Measurements from ENCODE around the gene TSPO. TPM values are rescaled to one million over a fixed set of nuclear protein-coding genes. Genes with fewer than 3 reads are reported as not detected.

The TSPO gene
- total and polyA plus RNA-seq, 2 of the 13 experiments (the other 11 are each of a cell fraction or from before 2014, with no cell fraction given), result 0.46 to 1.4 TPM

DNA sequence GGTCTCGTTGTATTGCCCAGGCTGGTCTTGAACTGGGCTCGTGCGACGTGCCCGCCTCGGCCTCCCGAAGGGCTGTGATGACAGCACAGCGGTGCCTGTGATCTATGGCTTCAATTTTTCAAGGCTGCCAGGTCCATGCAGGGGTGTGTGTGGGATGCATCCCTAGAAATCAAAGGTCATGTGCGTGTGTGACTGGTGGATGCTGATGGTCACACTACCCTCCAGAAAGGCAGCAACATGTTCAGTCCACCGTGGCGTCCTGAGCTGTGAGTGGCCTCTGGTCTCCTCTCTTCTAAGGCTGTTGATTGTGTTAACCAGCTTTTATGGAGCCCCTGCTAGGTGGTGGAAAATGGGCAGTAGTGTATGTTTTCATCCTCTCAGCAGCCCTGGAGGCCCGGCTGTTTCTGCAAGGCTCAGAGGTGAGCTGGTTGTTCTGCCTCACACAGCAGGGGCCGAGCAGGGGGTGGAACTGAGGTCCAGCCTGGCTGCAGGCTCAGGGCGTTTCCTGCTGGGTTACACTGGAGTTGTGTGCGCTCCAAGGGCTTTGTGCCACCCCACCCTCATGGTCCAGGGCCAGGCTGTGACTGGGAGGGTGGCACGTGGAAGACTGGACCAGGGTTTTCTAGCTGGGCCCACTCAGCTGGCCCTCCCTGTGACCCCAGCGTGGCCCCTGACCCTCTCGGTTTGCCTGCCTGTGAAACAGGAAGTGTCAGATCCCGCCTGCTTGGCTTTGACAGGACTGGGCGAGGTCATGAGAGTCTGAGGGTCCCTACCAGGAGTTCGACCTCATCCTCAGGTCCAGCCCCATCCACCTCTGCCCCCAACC lies 33.1 kb upstream of the TSPO start (continued):
- TF ChIP-seq ZNF788 (CRISPR knock-in tag; IDR thresholded peaks at IDR 0.05; ENCODE audit: borderline replicate concordance) (no peak; the same call in 1 of the 2 replicates), ZSCAN29 (CRISPR knock-in tag; conservative IDR thresholded peaks at IDR 0.05) (0 out of 2 replicates have a peak, but pooled peaks have one; percentile 39), TBX2 (CRISPR knock-in tag; IDR thresholded peaks at IDR 0.05; ENCODE audit: borderline replicate concordance) (0 out of 2 replicates have a peak, but pooled peaks have one; percentile 32), PCBP2 (optimal IDR thresholded peaks at IDR 0.05; ENCODE audit: low read depth, low read length, poor library complexity, severe bottlenecking) (no peak), ZNF343 (CRISPR knock-in tag; IDR thresholded peaks at IDR 0.05) (0 out of 2 replicates have a peak, but pooled peaks have one; percentile 46), ZNF747 (CRISPR knock-in tag; IDR thresholded peaks at IDR 0.05; ENCODE audit: borderline replicate concordance) (0 out of 2 replicates have a peak, but pooled peaks have one; percentile 47), HNF4A (CRISPR knock-in tag; IDR thresholded peaks at IDR 0.05) (peak; percentile 41), ZNF367 (CRISPR knock-in tag; IDR thresholded peaks at IDR 0.05; ENCODE audit: borderline replicate concordance) (no peak), MTA1 (CRISPR knock-in tag; IDR thresholded peaks at IDR 0.05; ENCODE audit: borderline replicate concordance) (0 out of 2 replicates have a peak, but pooled peaks have one; percentile 24), ZNF737 (CRISPR knock-in tag; IDR thresholded peaks at IDR 0.05; ENCODE audit: borderline replicate concordance) (no peak)
- TF ChIP-seq, protein P1, sequence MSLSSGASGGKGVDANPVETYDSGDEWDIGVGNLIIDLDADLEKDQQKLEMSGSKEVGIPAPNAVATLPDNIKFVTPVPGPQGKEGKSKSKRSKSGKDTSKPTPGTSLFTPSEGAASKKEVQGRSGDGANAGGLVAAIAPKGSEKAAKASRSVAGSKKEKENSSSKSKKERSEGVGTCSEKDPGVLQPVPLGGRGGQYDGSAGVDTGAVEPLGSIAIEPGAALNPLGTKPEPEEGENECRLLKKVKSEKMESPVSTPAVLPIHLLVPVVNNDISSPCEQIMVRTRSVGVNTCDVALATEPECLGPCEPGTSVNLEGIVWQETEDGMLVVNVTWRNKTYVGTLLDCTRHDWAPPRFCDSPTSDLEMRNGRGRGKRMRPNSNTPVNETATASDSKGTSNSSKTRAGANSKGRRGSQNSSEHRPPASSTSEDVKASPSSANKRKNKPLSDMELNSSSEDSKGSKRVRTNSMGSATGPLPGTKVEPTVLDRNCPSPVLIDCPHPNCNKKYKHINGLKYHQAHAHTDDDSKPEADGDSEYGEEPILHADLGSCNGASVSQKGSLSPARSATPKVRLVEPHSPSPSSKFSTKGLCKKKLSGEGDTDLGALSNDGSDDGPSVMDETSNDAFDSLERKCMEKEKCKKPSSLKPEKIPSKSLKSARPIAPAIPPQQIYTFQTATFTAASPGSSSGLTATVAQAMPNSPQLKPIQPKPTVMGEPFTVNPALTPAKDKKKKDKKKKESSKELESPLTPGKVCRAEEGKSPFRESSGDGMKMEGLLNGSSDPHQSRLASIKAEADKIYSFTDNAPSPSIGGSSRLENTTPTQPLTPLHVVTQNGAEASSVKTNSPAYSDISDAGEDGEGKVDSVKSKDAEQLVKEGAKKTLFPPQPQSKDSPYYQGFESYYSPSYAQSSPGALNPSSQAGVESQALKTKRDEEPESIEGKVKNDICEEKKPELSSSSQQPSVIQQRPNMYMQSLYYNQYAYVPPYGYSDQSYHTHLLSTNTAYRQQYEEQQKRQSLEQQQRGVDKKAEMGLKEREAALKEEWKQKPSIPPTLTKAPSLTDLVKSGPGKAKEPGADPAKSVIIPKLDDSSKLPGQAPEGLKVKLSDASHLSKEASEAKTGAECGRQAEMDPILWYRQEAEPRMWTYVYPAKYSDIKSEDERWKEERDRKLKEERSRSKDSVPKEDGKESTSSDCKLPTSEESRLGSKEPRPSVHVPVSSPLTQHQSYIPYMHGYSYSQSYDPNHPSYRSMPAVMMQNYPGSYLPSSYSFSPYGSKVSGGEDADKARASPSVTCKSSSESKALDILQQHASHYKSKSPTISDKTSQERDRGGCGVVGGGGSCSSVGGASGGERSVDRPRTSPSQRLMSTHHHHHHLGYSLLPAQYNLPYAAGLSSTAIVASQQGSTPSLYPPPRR (CRISPR knock-in tag; IDR thresholded peaks at IDR 0.05; ENCODE audit: borderline replicate concordance), result 0 out of 2 replicates have a peak, but pooled peaks have one; percentile 29
- TF ChIP-seq, protein P2, sequence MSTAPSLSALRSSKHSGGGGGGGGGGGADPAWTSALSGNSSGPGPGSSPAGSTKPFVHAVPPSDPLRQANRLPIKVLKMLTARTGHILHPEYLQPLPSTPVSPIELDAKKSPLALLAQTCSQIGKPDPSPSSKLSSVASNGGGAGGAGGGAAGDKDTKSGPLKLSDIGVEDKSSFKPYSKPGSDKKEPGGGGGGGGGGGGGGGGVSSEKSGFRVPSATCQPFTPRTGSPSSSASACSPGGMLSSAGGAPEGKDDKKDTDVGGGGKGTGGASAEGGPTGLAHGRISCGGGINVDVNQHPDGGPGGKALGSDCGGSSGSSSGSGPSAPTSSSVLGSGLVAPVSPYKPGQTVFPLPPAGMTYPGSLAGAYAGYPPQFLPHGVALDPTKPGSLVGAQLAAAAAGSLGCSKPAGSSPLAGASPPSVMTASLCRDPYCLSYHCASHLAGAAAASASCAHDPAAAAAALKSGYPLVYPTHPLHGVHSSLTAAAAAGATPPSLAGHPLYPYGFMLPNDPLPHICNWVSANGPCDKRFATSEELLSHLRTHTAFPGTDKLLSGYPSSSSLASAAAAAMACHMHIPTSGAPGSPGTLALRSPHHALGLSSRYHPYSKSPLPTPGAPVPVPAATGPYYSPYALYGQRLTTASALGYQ (CRISPR knock-in tag; IDR thresholded peaks at IDR 0.05), result no peak
- TF ChIP-seq, protein P3, sequence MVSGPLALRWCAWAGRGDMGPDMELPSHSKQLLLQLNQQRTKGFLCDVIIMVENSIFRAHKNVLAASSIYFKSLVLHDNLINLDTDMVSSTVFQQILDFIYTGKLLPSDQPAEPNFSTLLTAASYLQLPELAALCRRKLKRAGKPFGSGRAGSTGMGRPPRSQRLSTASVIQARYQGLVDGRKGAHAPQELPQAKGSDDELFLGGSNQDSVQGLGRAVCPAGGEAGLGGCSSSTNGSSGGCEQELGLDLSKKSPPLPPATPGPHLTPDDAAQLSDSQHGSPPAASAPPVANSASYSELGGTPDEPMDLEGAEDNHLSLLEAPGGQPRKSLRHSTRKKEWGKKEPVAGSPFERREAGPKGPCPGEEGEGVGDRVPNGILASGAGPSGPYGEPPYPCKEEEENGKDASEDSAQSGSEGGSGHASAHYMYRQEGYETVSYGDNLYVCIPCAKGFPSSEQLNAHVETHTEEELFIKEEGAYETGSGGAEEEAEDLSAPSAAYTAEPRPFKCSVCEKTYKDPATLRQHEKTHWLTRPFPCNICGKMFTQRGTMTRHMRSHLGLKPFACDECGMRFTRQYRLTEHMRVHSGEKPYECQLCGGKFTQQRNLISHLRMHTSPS (CRISPR knock-in tag; IDR thresholded peaks at IDR 0.05; ENCODE audit: low read depth), result no peak
- TF ChIP-seq, protein P4, sequence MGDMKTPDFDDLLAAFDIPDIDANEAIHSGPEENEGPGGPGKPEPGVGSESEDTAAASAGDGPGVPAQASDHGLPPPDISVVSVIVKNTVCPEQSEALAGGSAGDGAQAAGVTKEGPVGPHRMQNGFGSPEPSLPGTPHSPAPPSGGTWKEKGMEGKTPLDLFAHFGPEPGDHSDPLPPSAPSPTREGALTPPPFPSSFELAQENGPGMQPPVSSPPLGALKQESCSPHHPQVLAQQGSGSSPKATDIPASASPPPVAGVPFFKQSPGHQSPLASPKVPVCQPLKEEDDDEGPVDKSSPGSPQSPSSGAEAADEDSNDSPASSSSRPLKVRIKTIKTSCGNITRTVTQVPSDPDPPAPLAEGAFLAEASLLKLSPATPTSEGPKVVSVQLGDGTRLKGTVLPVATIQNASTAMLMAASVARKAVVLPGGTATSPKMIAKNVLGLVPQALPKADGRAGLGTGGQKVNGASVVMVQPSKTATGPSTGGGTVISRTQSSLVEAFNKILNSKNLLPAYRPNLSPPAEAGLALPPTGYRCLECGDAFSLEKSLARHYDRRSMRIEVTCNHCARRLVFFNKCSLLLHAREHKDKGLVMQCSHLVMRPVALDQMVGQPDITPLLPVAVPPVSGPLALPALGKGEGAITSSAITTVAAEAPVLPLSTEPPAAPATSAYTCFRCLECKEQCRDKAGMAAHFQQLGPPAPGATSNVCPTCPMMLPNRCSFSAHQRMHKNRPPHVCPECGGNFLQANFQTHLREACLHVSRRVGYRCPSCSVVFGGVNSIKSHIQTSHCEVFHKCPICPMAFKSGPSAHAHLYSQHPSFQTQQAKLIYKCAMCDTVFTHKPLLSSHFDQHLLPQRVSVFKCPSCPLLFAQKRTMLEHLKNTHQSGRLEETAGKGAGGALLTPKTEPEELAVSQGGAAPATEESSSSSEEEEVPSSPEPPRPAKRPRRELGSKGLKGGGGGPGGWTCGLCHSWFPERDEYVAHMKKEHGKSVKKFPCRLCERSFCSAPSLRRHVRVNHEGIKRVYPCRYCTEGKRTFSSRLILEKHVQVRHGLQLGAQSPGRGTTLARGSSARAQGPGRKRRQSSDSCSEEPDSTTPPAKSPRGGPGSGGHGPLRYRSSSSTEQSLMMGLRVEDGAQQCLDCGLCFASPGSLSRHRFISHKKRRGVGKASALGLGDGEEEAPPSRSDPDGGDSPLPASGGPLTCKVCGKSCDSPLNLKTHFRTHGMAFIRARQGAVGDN (CRISPR knock-in tag; IDR thresholded peaks at IDR 0.05), result peak; percentile 76

Measured in HepG2 (cell line).